C4-2B (cell line): ENCODE measurements around the gene CERS4.

ENCODE experiments used
- CTCF ChIP-seq: fragments of 450-650 bp; conservative IDR thresholded peaks from 2 replicates; pipeline ENCODE4 v1.5.1; 2017; ENCODE audit warnings: mild to moderate bottlenecking
- ZFX ChIP-seq: fragments of 450-650 bp; IDR thresholded peaks from 2 replicates; pipeline ENCODE4 v1.6.1; 2017

DNA sequence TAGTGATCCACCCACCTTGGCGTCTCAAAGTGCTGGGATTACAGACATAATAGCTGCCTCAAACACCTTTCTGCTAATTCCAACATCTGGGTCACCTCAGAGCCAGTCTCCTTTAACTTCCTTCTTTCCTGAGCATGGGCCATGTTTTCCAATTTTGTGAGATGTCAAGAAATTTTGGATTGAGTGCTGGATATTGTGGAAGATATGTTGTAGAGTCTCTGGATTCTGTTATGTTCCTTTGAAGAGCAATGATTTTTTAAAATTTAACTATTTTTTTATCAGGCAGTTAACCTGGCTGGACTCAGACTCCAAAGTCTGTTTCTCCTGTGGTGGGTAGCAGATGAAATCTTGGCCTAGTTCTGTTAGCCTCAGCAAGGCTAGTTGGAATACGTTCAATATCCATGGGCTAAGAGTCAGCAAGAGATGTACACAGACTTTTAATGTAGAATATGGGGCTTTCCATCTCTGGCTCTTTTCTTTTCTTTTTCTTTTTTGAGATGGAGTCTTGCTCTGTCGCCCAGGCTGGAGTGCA lies 22.0 kb downstream of the CERS4 start:
- TF ChIP-seq CTCF: no peak
- TF ChIP-seq ZFX: no peak
